Left cardiac atrium (tissue), 4 donors: Measurements from ENCODE around the gene RBM20. TPM values are rescaled to one million over a fixed set of nuclear protein-coding genes. Genes with fewer than 3 reads are reported as not detected.
"Not testable (repeated sequence)": the region's sequence is repeated elsewhere in the genome, so short reads cannot be mapped to it uniquely, and the experiment has no call there.

Experiments
- ATAC-seq, 2 donors: fragments of 200-7000 bp; cut with Tn5 transposase; one replicate each; pipeline ENCODE4 v1.9.1; 2020; ENCODE audit warnings: mild to moderate bottlenecking in 2 of 2, moderate library complexity in 2 of 2
- DNase-seq: peaks from one replicate; pipeline ENCODE4 v3.0.0-alpha.2; 2020
- intact Hi-C, 2 donors: fragments of 100-400 bp; cut with DNase I; formaldehyde crosslinking; loops; one replicate each; pipeline versions ENCODE4 v1.14.1 to v1.15.1; 2022 to 2023
- long read RNA-seq: library from polyadenylated mRNA; unstranded; transcript quantifications from one replicate; pipeline ENCODE4 v2.0.0, GENCODE V29; 2021
- total RNA-seq, 2 donors: library from RNA; stranded (reverse); fragmentation: NEBNext Ultra II Directional; extraction: Animal tissue kit (Norgen Biotek cat#: 25700); gene quantifications; one replicate each; pipeline ENCODE4 v1.2.1, GENCODE V29; 2021
- donor health status: DM: no; HTN: yes; CAD: no.
- donor health status: DM: no; HTN: yes; CAD: no; lungs with severe emphysema.
- donor health status: DM: yes; HTN: yes; CAD: no.
- donor health status: Dilated cardiomyopathy.

Gene RBM20
- 10 to 100 TPM; 37.2 to 44.1 TPM for total RNA-seq
- long read RNA-seq, partial matches to known transcripts: 28 of 36 reads
- long read RNA-seq, other reads (novel, unspliced or antisense): 8 of 36 reads

GRCh38 chr10:110643653-110644597 is at the start of gene RBM20:
TSS of gene RBM20 (plus strand) at chr10:110644336. CDS start at chr10:110644455, 119 bp downstream.
- peak; percentile 66 for DNase-seq
- ATAC-seq: peak; percentile 85 to 88
- intact Hi-C loops: no loop called here

- ATAC-seq (no peak), DNase-seq (no peak)
- intact Hi-C loops: no loop called here
These were observed 46.7 kb upstream of the RBM20 start for GRCh38 chr10:110597476-110597875.

GRCh38 chr10:110600487-110601101 is 43.5 kb upstream of the RBM20 start:
- no peak for ATAC-seq
- intact Hi-C loops: no loop called here
- DNase-seq: no peak

GRCh38 chr10:110601581-110601980 is 42.6 kb upstream of the RBM20 start:
- no peak for DNase-seq
- ATAC-seq: no peak
- intact Hi-C loops: no loop called here

GRCh38 chr10:110608087-110608486 is 36.0 kb upstream of the RBM20 start:
- ATAC-seq (no peak), DNase-seq (no peak)
- intact Hi-C loops: no loop called here

GRCh38 chr10:110609605-110610004 is 34.5 kb upstream of the RBM20 start:
- ATAC-seq (peak; percentile 78 to 85), DNase-seq (no peak)
- intact Hi-C loops: loop anchor here in 1 of 2 donors (1.0 to 10.0 kb wide), 3 partner anchors 63 to 285 kb away; no protein-coding TSS in a partner anchor

- ATAC-seq (peak; percentile 61 to 66), DNase-seq (no peak)
- intact Hi-C loops: loop anchor here in 1 of 2 donors (1.0 to 10.0 kb wide), 3 partner anchors 62 to 284 kb away; no protein-coding TSS in a partner anchor
These were observed 33.8 kb upstream of the RBM20 start for GRCh38 chr10:110610308-110610774.

GRCh38 chr10:110610781-110611180 is 33.4 kb upstream of the RBM20 start:
- DNase-seq, ATAC-seq: not testable (repeated sequence)
- intact Hi-C loops: loop anchor here in 1 of 2 donors (1.0 to 10.0 kb wide), 3 partner anchors 62 to 284 kb away; no protein-coding TSS in a partner anchor

- intact Hi-C loops: loop anchor here in 1 of 2 donors (5.0 to 10.0 kb wide), 2 partner anchors 135 to 283 kb away; no protein-coding TSS in a partner anchor
- ATAC-seq: no peak
These were observed 32.0 kb upstream of the RBM20 start for GRCh38 chr10:110612087-110612486.

GRCh38 chr10:110612629-110613028 is 31.5 kb upstream of the RBM20 start:
- intact Hi-C loops: loop anchor here in 1 of 2 donors (5.0 to 10.0 kb wide), 2 partner anchors 135 to 282 kb away; no protein-coding TSS in a partner anchor
- no peak for ATAC-seq
- DNase-seq: no peak

More at GRCh38 chr10:110612087-110612486, 32.0 kb upstream of the RBM20 start:
- no peak for DNase-seq

- ATAC-seq (no peak), DNase-seq (no peak)
- intact Hi-C loops: loop anchor here in 1 of 2 donors (5.0 to 10.0 kb wide), 2 partner anchors 134 to 281 kb away; no protein-coding TSS in a partner anchor
These were observed 30.7 kb upstream of the RBM20 start for GRCh38 chr10:110613341-110613995.

- DNase-seq: no peak
- intact Hi-C loops: loop anchor here in 1 of 2 donors (5.0 to 10.0 kb wide), 2 partner anchors 133 to 281 kb away; no protein-coding TSS in a partner anchor
- ATAC-seq: no peak
These were observed 30.1 kb upstream of the RBM20 start for GRCh38 chr10:110613996-110614495.

- intact Hi-C loops: loop anchor here in 1 of 2 donors (10.0 kb wide), 1 partner anchor 280 kb away; no protein-coding TSS in a partner anchor
- DNase-seq: no peak
- no peak for ATAC-seq
These were observed 28.9 kb upstream of the RBM20 start for GRCh38 chr10:110615057-110615747.

GRCh38 chr10:110616493-110617033 is 27.6 kb upstream of the RBM20 start:
- DNase-seq: no peak
- intact Hi-C loops: loop anchor here in 1 of 2 donors (10.0 kb wide), 1 partner anchor 278 kb away; no protein-coding TSS in a partner anchor
- no peak for ATAC-seq

GRCh38 chr10:110617425-110618229 is 26.5 kb upstream of the RBM20 start:
- DNase-seq (no peak), ATAC-seq (no peak)
- intact Hi-C loops: loop anchor here in 1 of 2 donors (10.0 kb wide), 1 partner anchor 277 kb away; no protein-coding TSS in a partner anchor

GRCh38 chr10:110618230-110618610 is 25.9 kb upstream of the RBM20 start:
- intact Hi-C loops: loop anchor here in 1 of 2 donors (10.0 kb wide), 1 partner anchor 277 kb away; no protein-coding TSS in a partner anchor
- no peak for DNase-seq
- no peak for ATAC-seq
